Frontal cortex (tissue), 4 donors: ENCODE results near the gene PKP4. TPM values are rescaled to one million over a fixed set of nuclear protein-coding genes. Genes with fewer than 3 reads are reported as not detected.
A peak's percentile ranks its signal among the peaks of the same experiment; 100 is the strongest.

ENCODE experiments used
- DNase-seq, 2 donors: peaks; one replicate each; pipeline ENCODE4 v3.0.0; 2012; ENCODE audit warnings: low spot score in 2 of 2
- FAIRE-seq: peaks from 2 replicates; lab custom pipeline; 2012; peaks lifted over from hg19 to GRCh38; lab: Jason Lieb, UNC
- total RNA-seq: library from RNA; depleted of rRNA; stranded (reverse); fragments of >200 nt; gene quantifications from one replicate; pipeline ENCODE4 v1.2.3, GENCODE V29; 2014
- donor health status: control.
- donor health status: control.
- donor health status: control.

Gene PKP4
- total RNA-seq, 1 donor from 2014 or later, result 103 TPM

DNA sequence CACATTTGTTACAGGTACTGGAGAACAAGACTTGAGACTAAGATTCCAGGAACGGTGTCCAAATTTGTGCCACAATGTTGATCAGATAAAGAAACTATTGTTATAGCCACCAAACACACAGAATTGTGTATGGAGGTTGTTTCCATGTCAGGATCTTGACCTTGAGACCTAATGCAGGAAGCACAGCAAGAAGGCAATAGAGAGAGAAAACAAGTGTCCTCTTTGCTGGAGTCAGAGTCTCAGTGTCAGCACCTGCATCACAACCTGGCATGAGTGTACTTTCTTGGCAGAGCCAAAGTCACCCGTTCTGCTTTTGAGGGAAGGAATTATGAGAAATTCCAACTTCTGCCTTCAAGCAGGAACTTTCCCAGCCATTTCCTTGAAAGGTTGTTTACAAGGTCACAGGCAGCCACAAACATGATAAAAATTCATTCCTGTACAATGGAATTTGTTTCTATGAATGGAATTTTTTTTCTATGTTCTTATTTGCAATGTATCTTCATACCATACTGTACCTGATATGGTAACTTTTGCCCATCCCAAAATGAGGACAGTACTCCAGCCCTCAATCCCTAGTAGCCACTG is 118.4 kb downstream of the PKP4 start:
- FAIRE-seq, result no peak
- no peak for DNase-seq

DNA sequence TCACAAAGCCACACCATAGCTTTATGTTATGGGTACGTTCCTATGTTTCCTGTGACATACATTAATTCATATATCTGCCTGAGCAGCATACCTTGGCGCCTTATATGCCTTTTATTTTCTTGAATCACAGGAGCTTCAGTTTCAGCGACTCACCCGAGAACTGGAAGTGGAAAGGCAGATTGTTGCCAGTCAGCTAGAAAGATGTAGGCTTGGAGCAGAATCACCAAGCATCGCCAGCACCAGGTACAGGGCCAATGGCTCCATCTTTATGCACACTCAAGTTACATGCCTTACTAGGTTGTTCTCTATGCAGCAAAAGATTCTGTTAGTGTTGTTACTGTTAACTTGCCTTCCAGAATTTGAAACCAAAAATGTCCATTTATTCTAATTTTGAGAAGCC is 120.4 kb downstream of the PKP4 start:
- DNase-seq (no peak), FAIRE-seq (no peak)

DNA sequence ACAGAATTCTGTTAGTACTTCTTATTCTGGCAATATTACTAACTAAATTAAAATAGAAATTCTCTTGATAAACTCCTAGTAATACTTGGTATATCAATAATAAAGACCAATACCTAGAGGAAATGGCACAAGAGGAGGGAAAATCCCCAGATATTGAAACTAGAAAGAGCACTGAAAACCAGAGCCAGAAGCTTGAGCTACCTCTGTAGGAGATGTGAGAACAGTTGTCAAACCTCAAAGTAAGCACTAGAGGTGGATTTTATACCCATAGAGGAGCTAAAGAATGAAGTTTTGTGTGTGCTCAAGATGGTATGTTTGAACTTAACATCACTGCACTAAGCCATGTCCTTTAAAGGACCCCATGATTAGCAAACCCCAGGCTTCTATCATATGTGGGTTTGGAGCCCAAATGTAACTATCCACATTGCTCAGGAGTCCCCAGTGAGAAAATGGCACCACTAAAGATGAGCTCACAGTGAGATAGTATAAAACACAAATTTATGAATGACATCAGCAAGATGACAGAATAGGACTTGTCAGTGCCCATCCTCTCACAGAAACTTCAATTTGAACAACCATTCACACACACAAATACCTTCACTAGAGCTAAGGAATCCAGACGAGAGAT is 122.1 kb downstream of the PKP4 start:
- DNase-seq, result no peak
- no peak for FAIRE-seq

DNA sequence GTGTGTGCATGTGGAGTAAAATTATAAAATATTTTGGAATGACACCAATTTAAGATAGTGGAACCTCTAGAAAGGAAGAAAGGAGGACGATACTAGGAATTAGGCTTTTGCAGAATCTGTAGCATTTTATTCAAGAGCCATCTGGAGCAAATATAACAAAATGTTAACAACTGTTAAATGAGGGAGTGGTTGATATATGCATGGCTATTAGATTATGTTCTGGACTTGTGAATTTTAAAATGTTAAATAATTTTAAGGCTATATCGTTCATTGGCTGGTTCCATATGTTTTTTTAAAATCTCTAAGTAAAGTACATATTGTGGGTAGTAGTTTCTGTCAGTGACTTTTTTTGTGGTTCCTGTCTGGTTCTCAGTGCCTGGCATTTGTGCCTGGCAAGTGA is 123.2 kb downstream of the PKP4 start:
- no peak for FAIRE-seq
- no peak for DNase-seq

DNA sequence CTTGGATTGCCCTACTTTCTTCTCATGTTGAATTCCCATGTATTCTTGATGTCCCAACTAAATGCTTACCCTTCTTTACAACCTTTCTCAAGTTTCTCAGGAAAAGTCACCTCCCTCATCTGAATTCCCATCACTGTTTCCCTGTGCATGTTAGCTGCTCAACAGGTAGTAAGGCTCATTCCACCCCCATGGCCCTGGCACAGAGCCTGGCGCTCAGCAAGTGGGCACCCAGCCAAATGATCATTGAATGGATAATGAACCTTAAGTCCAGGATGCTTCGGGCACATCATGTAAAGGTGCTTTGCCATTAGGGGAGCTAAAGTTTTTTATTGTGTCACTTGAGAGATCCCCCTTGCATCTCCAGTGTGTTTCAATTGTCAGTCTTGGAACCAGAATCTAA is 124.0 kb downstream of the PKP4 start:
- DNase-seq (no peak), FAIRE-seq (no peak)

DNA sequence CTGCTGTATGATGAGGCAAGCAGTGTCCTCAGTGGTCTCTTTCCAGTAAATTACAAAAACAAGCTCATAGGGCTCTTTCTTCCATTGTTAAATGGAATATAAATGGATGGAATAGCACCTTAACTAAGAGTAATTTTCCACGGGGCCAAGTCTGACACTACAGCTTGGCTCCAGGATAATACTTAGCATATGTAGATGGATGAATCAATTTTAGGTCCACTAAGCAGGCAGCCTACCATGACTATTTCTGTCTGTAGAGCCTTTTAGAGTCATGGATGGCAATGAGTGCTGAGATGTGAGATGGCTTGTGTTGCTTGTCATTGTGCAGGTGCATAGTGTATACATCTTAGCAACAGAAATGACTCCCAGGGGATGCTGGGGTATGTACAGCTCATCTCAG is 125.9 kb downstream of the PKP4 start:
- FAIRE-seq (no peak), DNase-seq (no peak)

DNA sequence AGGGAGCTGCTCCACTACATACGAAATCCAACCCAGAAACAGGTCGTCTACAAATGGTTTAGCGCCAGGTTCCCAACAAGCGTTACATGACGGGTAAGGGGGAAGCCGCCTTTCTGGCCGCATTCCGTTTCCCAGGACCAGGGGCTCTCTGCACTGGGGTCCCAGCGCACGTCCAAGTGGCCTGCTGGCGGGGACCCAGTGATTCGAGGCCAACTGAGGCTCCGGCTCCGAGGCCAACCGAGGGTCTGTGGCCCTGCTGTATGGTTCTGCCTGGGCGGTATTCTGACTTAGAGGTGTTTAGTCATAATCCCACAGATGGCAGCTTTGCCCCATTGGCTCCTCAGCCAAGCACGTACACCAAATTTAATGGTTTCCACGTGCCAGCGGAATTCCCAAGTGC is 127.2 kb downstream of the PKP4 start:
- DNase-seq (no peak), FAIRE-seq (no peak)

DNA sequence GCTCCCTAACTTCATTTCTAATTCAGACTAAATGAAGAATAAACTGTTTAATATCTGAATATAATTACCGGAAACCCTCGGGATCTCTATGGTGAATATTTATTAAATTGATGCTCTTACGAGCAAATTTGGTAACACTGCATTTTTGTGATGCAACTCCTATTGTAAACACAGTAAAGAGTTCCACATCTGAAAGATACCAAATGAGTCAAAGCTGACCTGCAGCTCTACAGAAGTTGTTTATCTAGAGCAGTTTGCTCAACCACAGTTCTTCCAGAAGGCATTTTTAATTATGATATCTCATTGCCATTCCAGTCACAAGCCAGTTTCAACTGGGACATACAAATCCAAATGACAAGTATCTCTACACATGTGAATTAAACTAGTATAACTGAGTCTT is 129.7 kb downstream of the PKP4 start:
- DNase-seq, result no peak
- FAIRE-seq, result no peak

DNA sequence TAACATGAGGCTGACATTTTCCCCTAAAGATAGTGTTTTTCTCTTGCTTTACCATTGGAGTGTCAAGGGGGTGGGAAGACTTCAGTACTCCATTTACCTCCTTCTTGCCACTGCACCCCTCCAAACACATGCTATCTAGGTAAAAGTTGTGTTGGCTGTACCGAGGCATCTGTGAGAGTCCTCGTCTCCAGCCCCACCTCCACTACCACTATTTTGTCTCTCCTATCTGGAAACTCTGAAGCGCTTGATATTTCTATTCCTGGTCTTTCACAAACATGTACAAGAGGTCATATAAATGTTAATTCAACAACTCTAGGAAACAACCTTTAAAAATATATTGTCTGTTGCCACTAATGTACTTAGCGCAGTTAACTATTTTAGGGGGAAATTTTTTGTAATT is 132.6 kb downstream of the PKP4 start:
- no peak for FAIRE-seq
- no peak for DNase-seq

DNA sequence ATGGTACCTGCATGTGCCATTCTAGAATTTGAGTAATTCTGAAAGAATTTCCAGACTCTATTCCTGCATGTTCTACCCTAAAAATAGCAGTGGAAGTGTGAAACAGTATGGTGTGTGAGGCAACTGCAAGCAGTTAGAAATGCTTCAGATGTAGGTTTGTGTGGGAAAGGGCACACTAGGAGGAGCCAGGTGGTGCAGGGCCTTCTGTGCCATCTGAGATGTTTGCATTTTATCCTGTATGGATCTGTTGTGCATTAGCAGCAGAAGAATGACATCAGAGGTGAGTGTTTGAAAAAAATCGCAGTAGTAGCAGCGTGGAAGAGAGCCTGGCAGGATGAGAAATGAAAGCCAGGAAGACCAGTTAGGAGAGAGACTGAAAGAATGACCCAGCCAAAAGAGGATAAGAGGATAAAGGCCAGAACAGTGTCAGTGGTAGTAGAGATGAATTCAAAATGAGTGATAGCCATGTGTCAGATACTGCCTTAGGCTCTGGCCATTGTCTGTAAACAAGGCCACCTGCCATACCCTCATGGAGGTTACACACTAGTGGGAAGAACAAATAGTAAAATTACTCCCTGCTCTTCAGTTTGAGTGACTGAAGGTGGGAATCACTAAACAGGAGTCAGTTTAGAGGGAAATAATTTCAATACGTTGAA is 142.2 kb downstream of the PKP4 start:
- no peak for DNase-seq
- no peak for FAIRE-seq

DNA sequence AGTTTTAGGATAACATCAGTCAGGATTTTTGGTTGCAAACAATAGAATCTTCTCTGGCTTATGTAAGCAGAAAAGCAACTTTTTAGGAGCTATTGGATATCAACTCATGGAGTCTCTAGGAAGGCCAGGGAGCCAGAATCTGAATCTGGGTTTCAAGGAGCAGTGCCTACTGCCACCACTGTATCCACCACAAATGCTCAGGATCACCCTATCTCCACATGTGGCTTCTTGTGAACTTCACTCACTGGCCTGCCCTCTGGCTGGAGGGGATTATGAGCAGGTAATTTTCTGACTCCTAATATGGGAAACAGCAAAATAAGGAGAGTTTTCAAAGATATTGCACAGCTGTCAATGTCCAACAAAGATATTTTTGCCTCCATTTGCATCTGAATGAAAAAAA is 142.9 kb downstream of the PKP4 start:
- FAIRE-seq (no peak), DNase-seq (no peak)

DNA sequence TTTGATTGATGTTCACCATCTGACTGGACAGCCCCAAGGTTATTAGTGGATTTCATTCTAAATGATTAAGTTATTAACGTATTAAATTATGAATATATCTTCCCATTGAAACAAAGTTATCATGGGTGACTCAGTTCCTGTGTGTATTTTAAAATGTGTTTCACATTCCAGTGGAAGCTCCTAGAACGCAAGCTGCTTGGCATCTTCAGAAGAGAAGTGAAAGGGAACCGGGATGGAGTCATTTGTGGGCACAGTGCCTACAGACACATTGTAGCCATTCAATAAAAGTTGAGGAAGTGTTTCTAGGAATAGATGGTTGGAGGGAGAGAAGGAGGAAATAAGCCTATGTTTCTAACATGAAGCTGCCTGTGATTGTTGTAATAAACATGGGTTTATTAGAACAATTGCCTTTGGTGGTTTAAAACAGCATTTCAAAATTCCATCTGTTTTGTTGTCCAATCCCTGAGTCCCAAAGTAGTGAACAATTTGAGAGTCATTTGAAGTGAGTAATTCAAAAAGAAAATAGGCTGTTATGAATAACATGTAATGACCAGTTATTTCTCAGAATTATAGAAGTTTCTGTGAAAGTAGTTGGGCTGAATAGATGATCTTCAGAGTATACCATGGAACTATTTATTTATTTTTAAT is 143.5 kb downstream of the PKP4 start:
- DNase-seq (peak in 1 of 2 donors; percentile 21), FAIRE-seq (no peak)

DNA sequence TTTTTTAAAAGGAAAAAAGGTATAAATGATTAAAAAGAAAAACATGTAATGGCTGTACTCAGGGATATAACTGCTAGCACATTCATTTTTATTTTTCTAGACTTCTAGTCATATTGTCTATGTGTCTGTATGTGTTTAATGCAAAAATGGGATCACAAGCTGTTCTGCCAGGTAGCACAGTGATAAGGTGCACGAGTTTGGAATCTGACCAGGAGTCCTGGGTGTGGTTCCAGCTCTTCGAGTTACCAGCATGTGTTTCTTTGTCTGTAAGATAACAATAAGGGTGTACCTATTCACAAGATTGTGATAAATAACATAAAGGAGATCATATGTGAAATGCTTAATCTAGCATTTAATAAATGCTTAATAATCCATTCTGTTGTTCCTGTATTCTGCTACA is 145.3 kb downstream of the PKP4 start:
- DNase-seq (no peak), FAIRE-seq (no peak)

DNA sequence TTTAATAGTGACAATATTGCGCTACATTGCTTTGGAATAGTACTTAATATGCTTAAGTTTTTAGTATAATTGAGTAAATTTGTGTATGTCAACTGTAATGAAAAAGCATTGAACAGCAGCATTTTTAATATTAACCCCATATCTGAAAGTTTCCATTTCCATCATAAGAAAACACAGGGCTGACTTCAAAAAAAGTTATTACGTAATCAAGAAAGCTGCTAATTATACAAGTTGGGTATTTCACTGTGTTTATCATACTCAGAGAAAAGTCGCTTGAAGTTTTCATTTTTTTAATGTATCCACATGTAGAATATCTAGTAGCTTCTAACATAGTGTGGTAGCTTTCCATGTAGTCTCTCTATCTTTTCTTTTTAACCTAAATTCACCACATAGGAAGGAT is 146.5 kb downstream of the PKP4 start:
- DNase-seq, result no peak
- no peak for FAIRE-seq

DNA sequence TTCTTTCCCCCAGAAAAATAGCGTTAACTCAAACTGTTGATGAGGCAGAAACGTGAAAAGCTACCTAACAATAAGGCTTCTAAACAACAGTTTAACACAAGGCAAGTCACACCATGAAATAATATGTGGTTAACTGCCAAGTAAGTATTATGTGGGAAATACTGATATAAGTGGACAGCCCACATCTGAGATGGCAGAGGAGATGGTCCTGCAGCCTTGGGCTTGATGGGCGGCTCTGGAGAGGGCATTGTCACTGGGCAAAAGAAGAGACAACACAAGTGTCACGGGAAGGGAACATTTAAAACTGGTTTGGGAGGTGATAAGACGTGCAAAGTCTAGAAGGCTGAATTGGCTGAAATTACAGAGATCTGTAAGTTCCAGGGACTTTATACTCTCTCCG is 147.2 kb downstream of the PKP4 start:
- FAIRE-seq (no peak), DNase-seq (no peak)

DNA sequence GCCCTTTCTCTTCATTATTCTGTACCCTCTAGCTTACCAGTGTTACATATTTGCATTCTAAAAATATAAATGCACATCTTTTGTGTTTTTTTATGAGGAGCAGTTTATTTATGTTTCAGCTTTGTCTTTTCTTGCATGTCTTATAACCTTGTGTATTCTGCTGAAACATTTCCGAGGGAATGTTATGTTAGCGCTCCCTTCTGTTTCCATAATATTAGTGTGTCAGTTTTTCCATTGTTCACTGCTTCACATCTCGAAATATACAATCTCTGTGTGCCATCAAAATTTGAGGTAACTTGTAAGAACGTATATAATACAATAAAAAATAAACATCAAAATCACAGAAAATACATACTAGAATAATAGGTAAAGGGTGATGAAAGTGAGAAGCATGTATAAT is 153.3 kb downstream of the PKP4 start:
- DNase-seq, result no peak
- FAIRE-seq, result no peak

DNA sequence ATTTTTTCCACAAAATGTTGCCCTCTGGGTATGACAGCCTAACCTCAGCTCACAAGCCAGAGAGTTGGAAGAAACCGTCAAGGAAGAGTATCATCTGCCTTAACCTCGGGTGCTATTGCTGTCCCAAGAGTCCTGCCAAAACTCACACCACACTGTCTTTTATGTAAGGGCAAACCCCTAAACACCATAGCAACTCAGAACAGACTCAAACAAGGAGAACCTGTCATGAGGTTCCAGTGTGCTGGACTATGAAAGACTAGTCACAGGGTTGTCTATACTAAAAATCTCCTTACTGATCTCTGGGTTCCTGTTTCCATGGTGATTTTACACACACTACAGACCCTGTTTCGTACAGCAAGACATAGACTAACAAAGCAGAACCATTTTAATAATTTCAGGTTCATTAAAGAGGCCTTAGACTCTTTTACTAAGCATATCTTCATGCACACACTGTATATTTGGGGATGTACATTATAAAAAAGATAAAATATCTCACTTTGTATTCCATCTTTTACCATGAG is 159.8 kb downstream of the PKP4 start:
- FAIRE-seq (no peak), DNase-seq (no peak)

DNA sequence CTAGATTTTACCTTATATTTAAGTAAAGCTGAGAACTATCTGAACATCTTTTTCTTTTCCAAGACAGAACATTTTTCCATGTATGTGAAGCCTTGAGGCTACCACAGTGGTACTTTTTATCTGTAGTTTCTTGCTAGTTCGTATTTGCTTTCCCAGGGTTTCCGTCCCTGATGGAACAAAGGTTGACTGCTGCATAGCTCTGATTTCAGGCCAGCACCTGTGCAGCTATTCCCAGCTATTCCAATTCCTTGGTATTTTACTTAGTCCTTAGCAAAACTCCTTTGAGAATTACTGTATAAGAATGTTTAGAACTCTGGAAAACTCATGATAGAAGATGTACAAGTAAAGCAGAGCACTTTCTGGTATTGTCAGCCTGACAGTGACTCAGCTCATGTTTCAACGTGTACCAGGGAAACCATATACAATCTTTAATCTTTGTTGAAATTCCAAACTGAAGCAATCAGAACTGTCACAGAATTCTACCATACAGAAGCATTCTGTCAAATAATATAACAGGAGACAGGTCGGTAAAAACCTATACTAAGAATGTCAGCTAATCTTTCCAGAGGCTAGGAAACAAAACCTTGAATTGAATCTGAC is 162.2 kb downstream of the PKP4 start:
- FAIRE-seq, result no peak
- no peak for DNase-seq

DNA sequence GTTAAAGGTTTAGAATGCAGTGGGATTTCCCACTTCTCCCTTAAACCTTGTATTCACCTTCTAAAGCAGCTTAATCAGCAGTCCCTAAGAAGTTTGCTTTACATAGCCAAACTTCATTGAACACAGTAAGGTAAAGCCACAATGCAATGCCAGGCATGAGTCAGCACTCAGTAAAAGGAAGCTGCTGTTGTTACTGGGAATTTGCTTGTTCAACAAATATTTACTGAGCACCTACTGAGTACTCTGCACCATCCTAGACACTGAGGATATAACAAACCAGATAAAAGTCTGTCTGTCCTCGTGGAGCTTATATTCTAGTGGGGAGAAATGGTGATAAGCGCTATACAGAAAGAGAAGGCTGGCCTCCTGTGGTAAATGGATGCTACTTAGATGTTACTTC is 162.7 kb downstream of the PKP4 start:
- FAIRE-seq, result no peak
- DNase-seq, result no peak

DNA sequence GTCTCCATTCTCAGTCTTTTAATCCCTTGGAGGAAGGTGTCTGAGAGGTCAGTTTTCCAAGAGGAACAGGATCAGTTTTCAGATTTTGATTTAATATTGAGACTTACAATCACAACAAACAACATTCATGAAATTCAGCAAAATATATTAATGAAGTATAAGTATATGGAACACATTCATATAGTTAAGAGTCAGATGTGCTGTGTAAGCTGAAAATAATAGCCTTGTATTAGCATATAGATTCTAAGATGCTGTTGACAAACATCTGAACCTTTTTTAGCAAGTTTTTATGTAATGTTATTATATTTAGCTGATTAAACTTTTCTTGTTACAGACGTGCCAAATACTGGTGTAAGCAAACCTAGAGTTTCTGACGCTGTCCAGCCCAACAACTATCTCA is 163.9 kb downstream of the PKP4 start:
- no peak for DNase-seq
- FAIRE-seq, result no peak
